Smooth muscle cell (in vitro differentiated cells): ENCODE results near the gene ESR1. TPM values are rescaled to one million over a fixed set of nuclear protein-coding genes. Genes with fewer than 3 reads are reported as not detected.

Experiments used
- DNase-seq: peaks from one replicate; lab custom pipeline; 2025; ENCODE audit not compliant: unreplicated experiment; lab: John Stamatoyannopoulos, UW
- H2AFZ ChIP-seq: fragments of 200-600 bp; sonication (generic); 2 replicates; pipeline ENCODE4 v1.6.0; 2016; ENCODE audit warnings: antibody characterized with exemption, low read depth, mild to moderate bottlenecking
- H3F3A ChIP-seq: fragments of 200-600 bp; sonication (generic); 2 replicates; pipeline ENCODE4 v1.6.0; 2017; ENCODE audit warnings: antibody characterized with exemption, low read depth
- H3K27ac ChIP-seq: fragments of 200-600 bp; sonication (generic); 2 replicates; pipeline ENCODE4 v1.5.1; 2016; ENCODE audit warnings: low read depth, mild to moderate bottlenecking
- H3K27me3 ChIP-seq: fragments of 200-600 bp; sonication (generic); 2 replicates; pipeline ENCODE4 v1.6.1; 2016; ENCODE audit warnings: low read depth, mild to moderate bottlenecking
- H3K36me3 ChIP-seq: fragments of 200-600 bp; sonication (generic); 2 replicates; pipeline ENCODE4 v1.5.1; 2016; ENCODE audit warnings: low read depth
- H3K4me1 ChIP-seq: fragments of 200-600 bp; sonication (generic); 2 replicates; pipeline ENCODE4 v1.5.1; 2016; ENCODE audit warnings: low read depth
- H3K4me2 ChIP-seq: fragments of 200-600 bp; sonication (generic); 2 replicates; pipeline ENCODE4 v1.6.0; 2016; ENCODE audit warnings: mild to moderate bottlenecking
- H3K4me3 ChIP-seq: fragments of 200-600 bp; sonication (generic); 2 replicates; pipeline ENCODE4 v1.5.1; 2016; ENCODE audit warnings: mild to moderate bottlenecking
- H3K79me2 ChIP-seq: fragments of 200-600 bp; sonication (generic); 2 replicates; pipeline ENCODE4 v1.6.0; 2016; ENCODE audit warnings: low read depth, mild to moderate bottlenecking
- H3K9ac ChIP-seq: fragments of 200-600 bp; sonication (generic); 2 replicates; pipeline ENCODE4 v1.6.0; 2016; ENCODE audit warnings: low read depth
- H3K9me3 ChIP-seq: fragments of 200-600 bp; sonication (generic); replicated peaks from 2 replicates; pipeline ENCODE4 v1.5.1; 2016; ENCODE audit warnings: low read depth
- H4K20me1 ChIP-seq: fragments of 200-600 bp; sonication (generic); 2 replicates; pipeline ENCODE4 v1.6.0; 2016; ENCODE audit warnings: low read depth
- whole genome bisulfite sequencing: methylation state at CpG from one replicate; pipeline ENCODE4 v1.1.7; 2016; ENCODE audit warnings: low lambda C conversion rate; 5-methylcytosine and 5-hydroxymethylcytosine counted together
- polyA plus RNA-seq: library from polyadenylated mRNA; unstranded; fragments of >200 nt; fragmentation: Nextera tagmentation; extraction: Ambion mirVana; gene quantifications from 2 replicates; pipeline ENCODE4 v1.2.1, GENCODE V29; 2016
- total RNA-seq: library from RNA; depleted of rRNA; stranded (reverse); fragments of >200 nt; gene quantifications from 2 replicates; pipeline ENCODE4 v1.2.3, GENCODE V29; 2014
- TF ChIP-seq, protein P1 (sequence below): fragments of 200-600 bp; sonication (generic); IDR thresholded peaks from 2 replicates; pipeline ENCODE4 v1.5.1; 2017; ENCODE audit warnings: borderline replicate concordance, mild to moderate bottlenecking, antibody characterized with exemption; ENCODE audit not compliant: insufficient read depth, poor library complexity, severe bottlenecking

Gene ESR1
- total and polyA plus RNA-seq, 2 experiments from 2014 or later = 0.16 TPM; not detected in 1

GRCh38 chr6:152096863-152097496 is 289.5 kb downstream of the ESR1 start:
- no peaks in the 10 kb centered on the region for H4K20me1 ChIP-seq
- peak overlapping the region; percentile 22 for H3K9ac ChIP-seq
- H2AFZ ChIP-seq = no peak overlapping the region
- peaks cover 16% of the 10 kb centered on the region for H3F3A ChIP-seq
- H3K27me3 ChIP-seq = no peaks in the 10 kb centered on the region
- H3K27ac ChIP-seq = peak overlapping the region; percentile 83
- TF ChIP-seq, protein P1, sequence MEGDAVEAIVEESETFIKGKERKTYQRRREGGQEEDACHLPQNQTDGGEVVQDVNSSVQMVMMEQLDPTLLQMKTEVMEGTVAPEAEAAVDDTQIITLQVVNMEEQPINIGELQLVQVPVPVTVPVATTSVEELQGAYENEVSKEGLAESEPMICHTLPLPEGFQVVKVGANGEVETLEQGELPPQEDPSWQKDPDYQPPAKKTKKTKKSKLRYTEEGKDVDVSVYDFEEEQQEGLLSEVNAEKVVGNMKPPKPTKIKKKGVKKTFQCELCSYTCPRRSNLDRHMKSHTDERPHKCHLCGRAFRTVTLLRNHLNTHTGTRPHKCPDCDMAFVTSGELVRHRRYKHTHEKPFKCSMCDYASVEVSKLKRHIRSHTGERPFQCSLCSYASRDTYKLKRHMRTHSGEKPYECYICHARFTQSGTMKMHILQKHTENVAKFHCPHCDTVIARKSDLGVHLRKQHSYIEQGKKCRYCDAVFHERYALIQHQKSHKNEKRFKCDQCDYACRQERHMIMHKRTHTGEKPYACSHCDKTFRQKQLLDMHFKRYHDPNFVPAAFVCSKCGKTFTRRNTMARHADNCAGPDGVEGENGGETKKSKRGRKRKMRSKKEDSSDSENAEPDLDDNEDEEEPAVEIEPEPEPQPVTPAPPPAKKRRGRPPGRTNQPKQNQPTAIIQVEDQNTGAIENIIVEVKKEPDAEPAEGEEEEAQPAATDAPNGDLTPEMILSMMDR = no peak
- H3K4me3 ChIP-seq = no peak overlapping the region
- H3K4me1 ChIP-seq = peaks cover 15% of the 10 kb centered on the region
- peak overlapping the region; percentile 56 for H3K4me2 ChIP-seq
- WGBS = 41% methylated on average over 5 of the region's 5 CpGs
- DNase-seq = no peak
- H3K9me3 ChIP-seq = no peaks in the 10 kb centered on the region
- H3K79me2 ChIP-seq = no peaks in the 10 kb centered on the region
- no peaks in the 10 kb centered on the region for H3K36me3 ChIP-seq

- peaks cover 15% of the 10 kb centered on the region for H3K4me1 ChIP-seq
- TF ChIP-seq, protein P1 = no peak
- WGBS = 86% methylated on average over 14 of the region's 14 CpGs
These were observed 291.2 kb downstream of the ESR1 start for GRCh38 chr6:152098683-152099082.

DNA sequence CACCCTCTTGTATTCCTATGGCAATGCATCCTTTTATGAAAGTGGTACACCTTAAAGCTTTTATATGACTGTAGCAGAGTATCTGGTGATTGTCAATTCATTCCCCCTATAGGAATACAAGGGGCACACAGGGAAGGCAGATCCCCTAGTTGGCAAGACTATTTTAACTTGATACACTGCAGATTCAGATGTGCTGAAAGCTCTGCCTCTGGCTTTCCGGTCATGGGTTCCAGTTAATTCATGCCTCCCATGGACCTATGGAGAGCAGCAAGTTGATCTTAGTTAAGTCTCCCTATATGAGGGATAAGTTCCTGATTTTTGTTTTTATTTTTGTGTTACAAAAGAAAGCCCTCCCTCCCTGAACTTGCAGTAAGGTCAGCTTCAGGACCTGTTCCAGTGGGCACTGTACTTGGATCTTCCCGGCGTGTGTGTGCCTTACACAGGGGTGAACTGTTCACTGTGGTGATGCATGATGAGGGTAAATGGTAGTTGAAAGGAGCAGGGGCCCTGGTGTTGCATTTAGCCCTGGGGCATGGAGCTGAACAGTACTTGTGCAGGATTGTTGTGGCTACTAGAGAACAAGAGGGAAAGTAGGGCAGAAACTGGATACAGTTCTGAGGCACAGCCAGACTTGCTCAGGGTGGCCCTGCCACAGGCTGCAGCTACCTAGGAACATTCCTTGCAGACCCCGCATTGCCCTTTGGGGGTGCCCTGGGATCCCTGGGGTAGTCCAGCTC is 292.1 kb downstream of the ESR1 start:
- 65% methylated on average over 4 of the region's 4 CpGs for WGBS
- Histone ChIP-seq H3K4me3 (no peak overlapping the region), H3K27me3 (no peaks in the 10 kb centered on the region), H3F3A (peaks cover 11% of the 10 kb centered on the region), H3K4me2 (no peak overlapping the region), H4K20me1 (no peaks in the 10 kb centered on the region), H3K36me3 (no peaks in the 10 kb centered on the region), H3K9me3 (no peaks in the 10 kb centered on the region), H3K27ac (peak overlapping the region; percentile 63), H3K4me1 (peaks cover 15% of the 10 kb centered on the region), H3K9ac (no peak overlapping the region), H3K79me2 (no peaks in the 10 kb centered on the region), H2AFZ (no peak overlapping the region)
- DNase-seq = no peak
- TF ChIP-seq, protein P1 = no peak

More at GRCh38 chr6:152098683-152099082, 291.2 kb downstream of the ESR1 start:
- H4K20me1 ChIP-seq = no peaks in the 10 kb centered on the region
- no peaks in the 10 kb centered on the region for H3K9me3 ChIP-seq
- no peak overlapping the region for H3K27ac ChIP-seq
- no peaks in the 10 kb centered on the region for H3K79me2 ChIP-seq
- DNase-seq = no peak
- H3K4me3 ChIP-seq = no peak overlapping the region
- peaks cover 13% of the 10 kb centered on the region for H3F3A ChIP-seq
- no peaks in the 10 kb centered on the region for H3K36me3 ChIP-seq
- H3K9ac ChIP-seq = no peak overlapping the region
- no peak overlapping the region for H3K4me2 ChIP-seq
- H3K27me3 ChIP-seq = no peaks in the 10 kb centered on the region
- H2AFZ ChIP-seq = no peak overlapping the region

GRCh38 chr6:152100183-152100618 is 292.7 kb downstream of the ESR1 start:
- Histone ChIP-seq H3F3A (peaks cover 11% of the 10 kb centered on the region), H2AFZ (peak overlapping the region; percentile 32), H4K20me1 (no peaks in the 10 kb centered on the region), H3K4me2 (peak overlapping the region; percentile 9), H3K27ac (peak overlapping the region; percentile 63), H3K36me3 (no peaks in the 10 kb centered on the region), H3K4me1 (peaks cover 15% of the 10 kb centered on the region), H3K9me3 (no peaks in the 10 kb centered on the region), H3K27me3 (no peaks in the 10 kb centered on the region), H3K79me2 (no peaks in the 10 kb centered on the region), H3K9ac (no peak overlapping the region), H3K4me3 (no peak overlapping the region)
- TF ChIP-seq, protein P1 = no peak
- DNase-seq = no peak
- 17% methylated on average over 7 of the region's 7 CpGs for WGBS
